HG03378 (cell line): Measurements from ENCODE around the gene CSRP2.
A peak's percentile ranks its signal among the peaks of the same experiment; 100 is the strongest.

Experiments used
- ATAC-seq: cut with Tn5 transposase; IDR thresholded peaks from one replicate; pipeline ENCODE4 v1.9.1; 2021; ENCODE audit warnings: mild to moderate bottlenecking, moderate library complexity; ENCODE audit not compliant: unreplicated experiment

Gene CSRP2

DNA sequence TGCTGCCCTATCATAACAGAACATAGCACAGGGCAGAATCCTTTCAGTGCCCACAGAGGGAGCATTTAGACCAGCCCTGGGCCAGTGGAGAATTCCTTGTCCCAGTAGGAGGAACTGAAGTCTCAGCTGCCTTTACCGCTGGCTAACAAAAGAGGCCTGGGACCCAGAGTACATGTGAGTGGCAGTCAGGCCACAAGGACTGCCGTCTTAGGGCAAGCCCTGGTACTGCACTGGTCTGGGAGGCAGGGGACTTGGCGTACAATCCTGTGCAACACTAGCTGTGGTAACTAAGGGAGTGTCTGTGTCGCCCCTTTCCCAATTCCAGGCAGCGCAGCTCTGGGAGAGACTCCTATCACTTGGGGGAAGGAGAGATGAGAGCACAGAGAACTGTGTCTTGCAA lies 17.0 kb upstream of the CSRP2 start:
- no peak for ATAC-seq

DNA sequence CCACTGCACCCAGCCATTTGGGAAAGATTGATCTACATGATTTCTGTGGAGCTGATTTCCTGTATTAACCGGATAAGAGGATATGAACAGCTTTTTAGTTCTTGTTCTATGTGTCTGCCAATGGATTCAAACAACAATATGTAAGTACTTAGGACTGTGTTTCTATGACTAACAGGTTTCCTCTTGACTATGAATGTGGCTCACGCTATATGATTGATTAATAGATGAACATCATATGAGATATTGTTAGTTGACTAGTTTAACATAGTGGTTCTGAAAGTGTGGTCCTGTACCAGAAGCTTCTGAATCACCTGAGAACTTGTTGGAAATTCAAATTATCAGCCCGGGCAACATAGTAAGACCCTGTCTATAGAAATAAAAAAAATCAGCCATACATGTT lies 12.8 kb upstream of the CSRP2 start:
- ATAC-seq, result no peak

DNA sequence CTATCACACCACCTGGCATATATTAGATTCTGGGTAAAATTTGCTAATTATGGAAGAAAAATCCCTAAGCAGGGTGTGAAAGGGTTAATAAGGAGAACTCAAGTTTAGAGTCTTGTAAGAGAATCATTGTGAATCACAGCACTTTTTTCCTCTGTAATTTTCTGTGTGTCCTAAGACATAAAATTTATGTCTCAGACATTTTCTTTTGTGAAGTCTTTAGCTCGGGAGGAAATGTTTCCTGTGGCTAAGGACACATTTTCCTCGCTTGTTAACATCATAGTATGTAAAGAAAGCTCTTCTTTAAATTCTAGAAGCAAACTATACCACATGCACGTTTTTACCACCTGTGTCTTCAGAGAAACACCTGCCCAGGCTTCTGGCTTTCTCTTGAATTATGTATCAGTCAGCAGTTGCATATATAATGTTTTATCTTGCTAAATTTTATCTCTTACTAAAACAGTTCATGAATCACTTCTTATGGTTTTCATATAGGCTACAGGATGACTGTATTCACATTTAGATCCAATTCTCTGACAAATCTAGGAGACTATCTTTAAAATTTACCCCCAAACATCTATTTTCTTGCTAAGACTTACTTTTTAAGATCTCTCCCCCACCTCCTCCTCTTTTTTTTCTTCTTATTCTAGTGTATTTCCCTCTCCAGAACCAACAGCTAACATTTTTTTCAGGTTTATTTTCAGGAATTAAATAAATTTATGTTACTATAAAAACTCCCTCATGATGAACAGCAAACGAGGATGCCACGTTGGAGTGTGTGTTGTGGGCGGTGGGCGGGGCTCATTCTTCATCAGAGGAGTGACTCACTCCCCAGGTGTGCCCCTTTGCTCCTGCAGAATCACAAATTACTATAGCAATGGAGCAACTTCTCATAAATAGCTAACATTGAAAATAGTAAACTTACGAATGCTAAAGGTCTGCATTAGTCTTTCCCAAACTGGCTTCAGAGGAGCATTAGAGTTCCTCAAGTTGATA lies 11.6 kb upstream of the CSRP2 start:
- ATAC-seq, result no peak

DNA sequence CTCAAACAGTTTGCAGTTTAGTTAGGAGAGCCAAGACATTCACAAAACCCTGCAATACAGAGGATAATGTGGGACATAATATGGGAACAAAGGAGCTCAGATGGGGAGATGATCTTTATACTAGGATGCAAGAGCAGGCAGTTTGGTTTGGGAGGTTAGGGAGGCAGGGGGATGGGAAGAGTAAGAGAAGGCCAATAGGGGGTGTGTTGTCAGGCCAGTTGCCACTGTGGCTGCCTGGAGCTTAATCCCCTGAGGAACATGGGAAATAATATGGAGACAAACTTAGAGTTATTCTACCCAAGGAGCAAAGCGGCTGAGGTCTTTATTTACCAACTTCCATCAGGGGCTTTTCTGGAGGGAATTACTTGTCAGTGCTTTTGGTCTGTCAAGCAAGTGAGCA lies 10.0 kb upstream of the CSRP2 start:
- ATAC-seq, result no peak

DNA sequence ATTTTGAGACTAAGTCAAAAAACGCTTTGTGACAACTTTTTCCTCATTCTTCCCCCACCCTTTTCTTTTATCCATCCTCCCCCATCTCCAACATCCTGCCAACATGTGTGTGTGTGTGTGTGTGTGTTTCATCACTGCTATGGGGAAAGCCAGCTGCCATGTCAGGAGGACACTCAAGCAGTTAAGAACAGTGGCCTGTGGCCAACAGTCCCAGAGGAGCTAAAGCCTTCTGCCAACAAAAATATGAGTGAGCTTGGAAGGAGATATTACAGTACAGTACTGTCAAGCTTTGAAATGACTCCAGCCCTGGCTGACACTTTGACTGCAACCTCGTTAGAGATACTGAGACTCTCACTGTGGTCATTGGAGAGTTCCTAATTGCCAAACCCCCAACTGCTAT lies 5.0 kb upstream of the CSRP2 start:
- no peak for ATAC-seq

DNA sequence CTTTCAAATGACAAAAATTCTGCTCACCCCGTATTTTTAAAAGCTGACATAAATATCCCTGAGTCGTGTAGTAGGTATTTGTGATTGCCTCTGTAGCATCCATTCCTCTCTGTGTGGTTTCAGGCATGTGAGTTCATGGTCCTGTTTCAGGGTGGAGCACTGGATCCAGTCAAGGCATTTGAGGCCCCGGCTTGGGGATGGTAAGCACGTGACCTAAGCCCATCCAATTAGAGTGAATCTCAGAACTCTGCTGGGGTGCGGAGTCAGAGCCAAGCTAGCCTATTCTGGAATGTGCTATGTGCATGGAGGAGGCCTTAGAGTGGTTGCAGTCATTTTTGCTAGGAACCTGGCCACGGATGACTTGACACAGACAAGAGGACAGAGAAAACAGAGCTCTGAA lies 4.3 kb upstream of the CSRP2 start:
- ATAC-seq, result no peak

DNA sequence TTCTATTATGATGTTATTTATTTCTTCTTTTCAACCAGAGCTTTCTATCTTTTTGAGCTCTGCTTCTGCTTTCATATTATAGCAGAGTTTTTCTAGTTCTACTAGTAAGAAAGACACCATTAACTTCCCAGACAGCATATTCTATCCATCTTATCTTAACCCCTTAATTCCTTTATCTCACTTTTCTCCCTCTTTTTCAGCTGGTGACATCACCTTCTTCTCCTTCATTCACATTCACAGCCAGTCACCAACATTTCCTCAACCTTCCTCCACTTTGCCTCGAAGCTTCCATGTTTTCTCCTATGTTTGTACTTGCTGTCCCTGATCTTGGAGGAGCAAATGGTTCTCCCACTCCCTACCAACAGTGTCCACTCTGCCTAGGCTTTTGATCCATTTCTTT lies 3.5 kb upstream of the CSRP2 start:
- no peak for ATAC-seq

DNA sequence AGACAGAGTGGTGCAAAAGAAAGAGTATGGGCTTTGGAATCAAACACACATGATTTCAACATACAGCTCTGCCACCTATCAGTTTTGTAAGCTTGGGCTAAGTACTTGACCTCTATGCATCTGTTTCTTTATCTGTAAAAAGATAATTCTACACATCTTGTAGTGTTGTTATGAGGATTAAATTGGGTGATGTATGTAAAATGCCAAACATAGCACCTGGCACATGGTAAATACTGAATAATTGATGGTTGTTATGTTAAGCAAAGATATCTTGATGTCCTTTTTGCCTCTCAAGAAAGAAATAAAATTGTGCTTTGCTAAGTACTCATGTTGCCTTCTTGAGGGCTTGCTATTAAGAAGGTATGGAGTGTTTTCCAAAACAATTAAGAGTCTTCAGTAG lies 2.3 kb upstream of the CSRP2 start:
- ATAC-seq, result no peak

DNA sequence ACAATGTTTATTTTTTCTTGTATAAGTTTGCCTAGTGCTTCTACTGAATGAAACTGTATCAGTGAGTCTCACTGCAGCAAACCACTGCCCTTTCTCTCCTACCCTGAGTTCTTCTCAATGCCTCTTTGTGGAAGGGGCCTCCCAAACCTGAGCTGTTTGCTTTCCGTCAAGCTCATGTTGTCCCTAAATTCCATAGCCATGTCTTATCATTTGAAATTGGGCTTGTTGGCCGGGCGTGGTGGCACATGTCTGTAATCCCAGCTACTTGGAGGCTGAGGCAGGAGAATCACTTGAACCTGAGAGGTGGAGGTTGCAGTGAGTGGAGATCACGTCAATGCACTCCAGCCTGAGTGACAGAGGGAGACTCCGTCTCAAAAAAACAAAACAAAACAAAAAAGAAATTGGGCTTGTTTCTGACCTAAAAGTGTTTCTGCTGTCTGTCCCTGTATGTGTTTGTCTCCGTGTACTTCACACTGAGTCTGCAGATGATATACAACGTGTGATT lies 1.8 kb upstream of the CSRP2 start:
- ATAC-seq, result no peak

DNA sequence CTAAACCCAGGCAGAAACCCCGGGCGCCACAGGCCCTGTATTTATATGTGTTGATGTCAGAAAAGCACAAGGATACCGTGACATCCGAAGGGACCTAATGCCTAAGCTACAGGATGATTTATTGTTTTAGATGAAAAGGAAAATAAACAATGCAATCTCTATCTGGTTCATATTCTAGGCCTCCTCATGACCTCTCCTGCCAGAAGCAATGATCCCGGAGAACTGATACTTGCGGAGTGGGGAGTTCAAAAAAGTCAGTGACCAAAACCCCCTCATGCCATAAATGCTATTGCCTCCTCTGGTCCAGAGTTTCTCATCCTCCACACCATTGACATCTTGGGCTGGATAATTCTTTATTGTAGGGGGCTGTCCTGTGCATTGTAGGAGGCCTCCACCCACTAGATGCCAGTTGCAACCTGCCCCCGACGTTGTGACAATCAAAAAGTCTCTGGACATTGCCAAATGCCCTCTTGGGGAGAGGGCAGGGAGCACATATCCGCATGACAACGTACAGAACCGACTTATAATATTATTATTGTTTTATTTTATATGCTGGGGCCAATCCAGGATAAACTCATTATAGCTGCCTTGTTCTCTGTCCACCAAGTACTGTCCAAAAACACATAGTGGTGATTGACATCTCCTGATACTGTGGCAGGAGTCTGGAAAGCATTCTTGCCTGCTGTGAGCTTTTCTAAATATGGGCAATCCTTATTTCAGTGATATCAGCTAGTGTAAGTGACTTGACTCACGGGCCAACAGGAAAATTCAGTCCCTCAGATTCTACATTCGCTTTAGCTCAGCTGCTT lies 1.1 kb upstream of the CSRP2 start:
- ATAC-seq, result no peak

DNA sequence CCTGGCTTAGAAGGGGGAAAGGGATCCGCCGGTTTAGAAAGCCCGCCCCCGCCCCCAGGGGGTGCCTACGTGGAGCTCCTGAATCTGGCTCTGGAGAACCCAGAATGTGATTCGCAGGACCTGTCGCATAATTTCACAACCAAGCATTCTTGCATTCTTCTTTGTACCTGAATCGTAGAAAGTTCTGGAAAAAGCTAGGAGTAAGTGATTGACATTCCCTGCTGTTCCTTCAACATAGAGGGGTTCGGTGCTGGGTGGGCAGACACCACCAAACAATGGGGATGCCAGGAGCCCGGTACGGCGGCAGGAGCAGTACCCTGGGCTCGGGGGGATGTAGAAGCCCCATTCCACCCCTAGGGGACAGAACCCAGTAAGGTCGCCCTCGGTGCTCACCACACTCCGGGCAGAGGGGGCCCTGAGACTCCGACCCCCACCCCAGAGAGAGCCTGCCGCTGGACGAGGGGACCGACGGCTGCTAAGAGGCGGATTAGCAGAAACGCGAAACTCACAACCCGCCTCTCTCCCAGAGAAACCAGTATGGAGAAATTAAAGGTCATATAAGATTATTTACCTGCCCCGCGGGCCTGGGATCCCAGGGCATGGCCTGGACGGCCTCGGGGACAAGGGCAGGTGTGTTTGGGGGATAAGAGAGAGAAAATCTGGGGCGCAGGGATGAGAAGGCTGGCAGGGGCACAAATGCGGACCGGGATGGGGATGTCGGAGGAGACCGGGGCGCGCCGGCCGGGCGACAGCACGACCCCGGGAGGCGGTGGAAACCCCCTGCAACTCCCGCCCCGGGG lies 520 bp downstream of the CSRP2 start:
- ATAC-seq, result peak; percentile 33

DNA sequence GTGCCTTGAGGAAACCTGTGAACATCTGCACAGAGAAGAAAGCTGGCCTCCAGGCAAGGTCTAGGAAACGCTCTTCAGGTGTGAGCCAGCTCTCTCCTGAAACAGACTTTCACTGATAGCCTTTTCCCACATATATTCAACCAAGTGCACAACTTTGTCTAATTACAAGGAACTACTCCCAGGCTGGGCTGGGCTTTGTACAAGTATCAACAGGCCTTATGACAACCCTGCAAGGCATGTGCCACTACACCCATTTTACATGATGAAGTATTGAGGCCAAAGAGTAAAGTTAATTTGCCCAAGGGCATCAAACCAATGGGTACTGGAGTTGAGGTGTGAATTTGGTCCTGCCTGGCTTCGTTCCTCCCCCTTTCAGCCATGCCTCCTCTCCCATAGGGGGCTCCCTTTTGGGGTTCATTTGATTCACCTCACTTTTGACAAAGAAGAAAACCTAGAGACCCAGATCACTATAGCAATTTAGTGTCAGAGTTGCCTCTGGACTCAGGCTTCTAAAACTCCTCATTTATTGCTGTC lies 2.1 kb downstream of the CSRP2 start:
- ATAC-seq, result no peak

DNA sequence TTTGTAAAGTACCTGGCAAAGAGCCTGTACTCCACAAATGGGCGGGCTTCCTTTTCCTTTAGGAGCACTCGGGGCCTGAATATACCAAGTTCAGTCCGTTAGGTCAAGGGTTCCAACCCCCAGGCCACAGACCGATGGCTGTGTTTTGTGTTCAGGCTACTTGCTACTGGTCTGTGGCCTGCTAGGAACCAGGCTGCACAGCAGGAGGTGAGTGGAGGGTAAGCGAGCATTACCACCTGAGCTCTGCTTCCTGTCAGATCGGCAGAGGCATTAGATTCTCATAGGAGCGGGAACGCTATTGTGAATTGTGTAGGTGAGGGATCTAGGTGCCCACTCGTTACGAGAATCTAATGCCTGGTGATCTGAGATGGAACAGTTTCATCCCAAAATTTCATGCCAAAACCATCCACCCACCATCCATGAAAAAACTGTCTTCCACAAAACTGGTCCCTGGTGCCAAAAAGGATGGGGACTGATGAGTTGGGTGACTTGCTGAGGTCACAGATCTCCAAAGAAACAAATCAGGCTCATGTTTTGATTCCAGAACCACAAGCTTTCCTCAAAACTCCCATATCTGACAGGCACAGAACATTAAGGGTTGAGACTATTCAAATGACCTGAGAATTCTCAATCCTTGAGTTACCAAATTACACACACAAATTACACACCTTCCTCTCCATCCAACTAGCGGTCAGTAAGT lies 4.2 kb downstream of the CSRP2 start:
- ATAC-seq, result no peak

DNA sequence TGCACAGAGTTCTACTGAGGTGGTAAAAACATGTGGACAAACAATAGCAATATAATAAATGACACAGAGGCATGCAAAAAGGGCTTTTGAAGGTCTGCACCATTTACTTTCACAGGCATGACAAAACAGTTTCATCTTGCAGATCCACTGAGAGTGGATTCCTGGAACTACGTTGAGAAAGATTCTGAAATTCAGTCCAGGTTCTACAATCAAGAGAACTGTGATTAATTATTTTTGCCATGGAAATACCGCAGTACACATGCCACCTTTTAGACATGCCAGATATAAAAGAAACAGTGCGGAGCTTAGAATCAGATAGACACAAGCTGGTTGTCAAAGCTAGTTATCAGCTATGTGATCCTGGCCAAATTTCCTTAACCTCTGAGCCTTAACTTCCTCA lies 4.8 kb downstream of the CSRP2 start:
- ATAC-seq, result no peak

DNA sequence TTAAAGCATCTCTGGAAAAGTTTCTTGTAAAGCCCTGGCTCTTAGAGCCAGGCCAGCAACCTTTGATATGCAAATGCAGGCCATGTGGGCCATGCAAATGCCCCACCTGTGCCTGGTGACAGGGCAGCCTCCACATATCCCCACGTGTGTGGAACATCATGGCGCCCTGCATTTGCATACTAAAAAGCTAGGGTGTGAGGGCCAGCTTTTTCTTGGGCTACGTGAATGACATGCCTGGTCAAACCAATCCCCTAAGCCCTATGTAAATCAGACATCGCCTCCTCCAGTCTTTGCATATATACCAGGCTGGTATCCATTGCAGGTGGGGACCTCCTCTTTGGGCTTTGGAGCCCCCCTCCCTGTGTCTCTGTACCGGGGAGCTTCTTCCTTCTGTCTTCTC lies 6.4 kb downstream of the CSRP2 start:
- ATAC-seq, result no peak

DNA sequence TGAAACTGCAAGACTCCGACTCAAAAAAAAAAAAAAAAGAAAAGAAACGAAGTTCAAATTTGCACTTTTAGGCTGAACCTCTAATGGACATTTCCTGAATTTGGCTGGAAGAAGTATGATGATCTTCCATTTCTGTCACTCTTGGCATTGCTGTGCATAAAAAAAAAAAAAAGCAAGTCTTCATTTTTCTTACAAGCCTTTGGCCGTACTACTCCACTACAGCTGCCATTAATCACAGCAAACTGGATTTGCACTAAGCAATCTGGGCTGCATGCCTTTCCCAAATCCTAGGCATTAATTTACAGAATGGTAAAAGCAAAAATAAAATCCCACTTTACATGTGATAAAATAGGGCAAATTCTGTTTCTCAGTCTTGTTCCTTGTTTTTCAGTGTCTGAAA lies 7.1 kb downstream of the CSRP2 start:
- ATAC-seq, result no peak

DNA sequence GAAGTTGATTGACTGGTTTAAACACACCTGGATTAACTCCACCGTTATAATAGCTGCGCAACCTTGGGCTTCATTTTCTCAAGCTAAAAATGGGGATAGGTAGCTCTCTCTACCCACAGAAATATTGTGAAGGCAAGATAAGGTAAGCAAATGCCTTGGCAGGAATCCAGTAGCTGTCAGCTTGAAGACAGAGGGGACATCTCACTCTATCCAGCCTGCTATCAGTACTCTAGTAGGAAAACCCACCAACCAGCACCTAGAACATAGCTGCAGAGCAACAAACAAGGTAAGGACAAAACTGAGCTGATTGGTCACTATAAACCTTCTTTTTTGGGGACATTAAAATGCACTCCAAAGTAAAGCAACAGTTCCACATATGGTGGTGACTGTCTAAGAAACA lies 7.7 kb downstream of the CSRP2 start:
- ATAC-seq, result no peak

DNA sequence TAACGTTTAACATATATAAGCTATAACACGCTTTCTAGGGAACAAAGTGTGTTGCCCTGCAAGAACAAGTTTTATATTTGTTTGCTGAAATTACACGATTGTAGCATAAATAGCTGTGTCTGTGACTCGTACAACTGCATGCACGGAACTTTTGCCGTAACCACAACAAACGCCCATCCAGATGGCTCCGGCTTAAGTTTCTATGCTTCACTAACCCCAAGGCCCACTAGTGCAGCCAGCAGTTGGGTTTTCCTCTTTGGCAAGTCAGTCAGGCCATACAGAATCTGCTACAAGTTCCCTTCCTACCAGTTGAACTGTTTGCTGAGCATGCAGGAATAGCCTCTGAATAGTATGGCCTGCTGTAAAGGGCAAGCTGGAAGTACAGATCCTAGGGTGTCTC lies 12.1 kb downstream of the CSRP2 start:
- peak; percentile 54 for ATAC-seq

DNA sequence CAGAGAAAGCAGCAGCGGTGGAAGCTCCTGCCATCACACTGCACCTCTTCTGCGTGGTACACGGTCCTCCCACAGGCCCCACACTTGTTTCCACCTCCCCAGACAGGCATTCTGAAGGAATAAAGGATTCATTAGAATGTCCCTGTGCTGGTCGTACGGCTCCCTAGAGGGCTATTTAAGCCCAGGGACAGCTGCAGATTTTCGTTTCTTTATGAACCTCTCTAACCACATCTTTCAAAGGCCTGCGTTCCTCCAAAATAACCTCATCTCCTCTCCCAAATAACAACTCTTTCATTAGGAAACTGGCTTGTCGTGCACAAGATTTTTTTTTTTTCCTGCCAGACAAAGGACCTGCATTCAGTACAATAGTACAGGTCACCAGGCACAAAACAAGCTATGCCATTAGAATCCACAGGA lies 12.7 kb downstream of the CSRP2 start:
- ATAC-seq, result no peak

DNA sequence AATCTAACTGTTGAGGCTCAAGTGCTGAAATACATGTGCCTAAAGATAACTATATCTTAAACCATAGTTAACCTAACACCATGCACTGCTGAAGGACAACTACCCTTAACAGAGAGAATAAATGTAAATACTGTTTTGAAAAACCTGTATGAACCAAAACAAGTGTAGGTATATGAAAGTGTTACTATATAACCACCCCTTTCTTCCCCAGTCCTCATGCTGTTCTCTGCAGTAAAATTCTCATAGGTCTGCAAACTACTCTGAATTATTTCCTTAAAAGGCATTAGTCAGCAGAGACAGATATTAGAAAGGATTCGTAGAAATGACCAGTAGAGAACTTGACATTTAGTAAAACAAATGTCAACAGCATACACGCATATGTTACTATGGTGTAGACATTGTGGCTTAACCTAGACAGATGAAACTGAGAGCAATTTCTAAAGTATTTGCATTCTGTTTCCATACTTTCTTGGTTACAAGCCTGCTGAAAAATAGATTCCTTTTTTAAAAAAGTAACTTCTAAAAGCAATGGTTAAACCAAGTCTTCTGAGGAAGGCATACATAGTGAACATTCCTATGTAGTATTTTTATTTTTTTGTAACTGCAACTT lies 13.9 kb downstream of the CSRP2 start:
- ATAC-seq, result peak; percentile 73
